ENCODE data around the gene REEP1.

Gene REEP1

DNA sequence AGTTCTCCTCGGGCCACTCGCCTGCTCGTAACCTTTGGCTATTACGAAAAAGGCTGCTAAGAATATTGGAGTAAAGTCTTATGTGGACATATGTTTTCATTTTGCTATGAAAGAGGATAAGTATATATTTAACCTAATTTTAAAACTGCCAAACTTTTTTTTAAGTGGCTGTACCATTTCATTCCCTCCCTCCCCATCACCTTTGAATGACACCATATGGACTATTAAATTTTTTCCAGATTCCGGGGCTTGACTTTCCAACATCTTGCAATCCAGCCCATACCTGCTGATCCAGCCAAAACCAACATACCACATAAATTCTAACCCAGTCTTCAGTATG lies 31.5 kb downstream of the REEP1 start:
- DNase-seq (ENCODE audit: low read depth), result no peak

DNA sequence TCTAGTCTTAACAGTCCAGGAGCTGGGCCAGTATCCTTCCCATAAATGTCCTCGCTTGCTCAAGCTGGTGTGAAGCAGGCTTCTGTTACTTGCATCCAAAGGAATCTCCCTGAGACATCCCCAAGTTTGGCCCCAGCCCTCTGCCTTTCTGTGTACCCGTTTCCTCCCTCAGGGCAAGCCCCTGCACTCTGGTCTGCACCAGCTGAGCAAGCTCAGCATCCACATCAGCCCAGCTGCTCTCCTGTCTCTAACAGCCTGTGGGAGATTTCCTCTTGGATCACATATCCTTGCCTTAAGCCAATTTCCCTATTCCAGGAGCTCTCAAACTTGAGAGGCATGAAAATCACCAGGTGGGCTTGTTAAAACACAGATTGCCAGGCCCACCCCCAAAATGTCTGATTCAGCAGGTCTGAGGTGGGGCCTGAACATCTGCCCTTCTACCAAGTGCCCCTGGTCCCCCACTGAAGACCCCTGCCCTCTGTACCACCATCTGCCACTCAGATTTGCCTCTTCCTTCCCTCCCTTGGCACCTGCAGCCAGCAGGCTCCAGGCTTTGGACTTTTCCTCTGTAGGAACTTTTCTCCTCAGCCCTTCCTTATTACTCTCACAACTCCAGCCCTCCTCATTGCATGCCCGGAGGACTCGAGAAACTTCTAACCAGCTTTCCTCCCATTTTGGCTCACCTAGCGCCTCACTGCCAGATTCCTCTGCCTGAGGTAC lies 32.1 kb downstream of the REEP1 start:
- DNase-seq (ENCODE audit: low read depth), result no peak

DNA sequence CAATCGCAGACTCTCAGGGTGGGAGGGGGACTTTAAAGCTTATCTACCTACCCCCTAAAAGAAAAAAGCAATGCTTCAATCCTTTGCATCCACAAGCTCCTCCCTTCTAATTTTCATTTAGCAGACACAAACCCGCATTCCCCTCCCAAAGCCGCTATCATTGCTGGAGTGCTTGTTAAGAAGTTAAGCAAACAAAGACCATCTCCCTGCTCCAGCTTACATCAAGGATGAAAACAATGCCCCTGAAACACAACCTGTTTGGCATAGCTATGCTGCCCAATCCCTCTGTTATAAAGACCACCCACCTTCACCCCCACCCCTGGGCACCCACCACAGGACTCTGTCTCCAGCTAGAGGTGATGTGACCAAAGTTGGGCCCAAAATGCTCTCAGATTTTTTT lies 33.0 kb downstream of the REEP1 start:
- no peak for DNase-seq (ENCODE audit: low read depth)

DNA sequence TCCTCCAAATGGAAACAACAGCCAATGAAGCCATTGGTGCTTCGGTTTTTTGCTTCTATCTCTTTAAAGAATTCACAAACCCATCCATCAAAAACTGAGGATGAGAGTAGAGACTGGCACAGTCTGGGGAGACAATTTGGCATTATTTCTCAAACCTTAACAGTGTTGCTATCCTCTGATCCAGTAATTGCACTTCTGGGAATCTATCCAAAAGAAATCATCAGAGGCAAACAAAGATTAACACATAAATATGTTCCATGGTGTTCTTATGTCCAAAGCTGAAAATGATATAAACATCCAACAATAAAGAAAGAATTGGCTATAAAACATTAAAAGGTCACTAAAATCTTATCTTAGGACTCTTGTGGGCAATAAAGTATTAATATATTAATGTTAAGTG lies 35.1 kb downstream of the REEP1 start:
- DNase-seq (ENCODE audit: low read depth), result no peak

DNA sequence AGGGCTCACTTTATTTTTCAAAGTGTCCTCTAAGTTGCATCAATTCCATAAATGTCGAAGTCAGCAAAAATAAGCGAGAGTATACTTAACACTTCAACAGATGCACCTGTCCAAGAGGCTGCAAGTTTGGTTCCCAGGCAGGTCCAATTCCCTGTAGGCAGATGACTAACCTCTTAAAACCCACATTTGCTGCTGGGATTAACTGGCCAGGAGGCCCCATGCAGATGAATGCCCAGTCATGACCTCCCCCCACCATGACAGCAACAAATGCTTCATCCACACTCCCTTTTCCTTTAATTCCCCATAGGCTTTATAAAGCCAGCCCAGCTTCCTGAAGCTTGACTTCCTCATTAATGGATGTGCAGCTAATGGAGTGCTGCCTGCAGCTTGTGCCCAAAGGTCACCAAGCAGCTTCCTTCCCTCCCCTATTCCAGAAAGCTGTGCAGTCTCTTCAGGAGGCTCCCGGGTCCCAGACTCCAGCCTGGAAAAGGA lies 35.7 kb downstream of the REEP1 start:
- no peak for DNase-seq (ENCODE audit: low read depth)

DNA sequence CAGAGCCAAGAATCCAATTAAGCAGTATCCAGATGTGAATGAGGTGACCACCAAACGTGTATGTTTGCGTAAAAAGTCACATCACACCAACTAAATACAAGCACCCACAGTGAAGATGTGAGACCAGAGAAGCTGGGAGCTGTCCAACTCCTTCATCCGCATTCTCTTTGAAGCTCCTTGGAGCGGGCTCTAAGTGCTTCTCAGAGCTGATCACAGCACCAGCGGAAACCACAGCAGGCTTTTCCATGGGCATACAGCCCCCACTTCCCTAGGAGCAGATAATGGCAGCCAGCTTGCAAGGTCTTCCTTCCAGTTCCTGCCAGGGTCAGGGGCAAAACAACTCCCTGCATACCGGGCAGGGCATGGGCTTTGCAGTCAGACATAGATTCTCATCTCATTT lies 36.4 kb downstream of the REEP1 start:
- no peak for DNase-seq (ENCODE audit: low read depth)

DNA sequence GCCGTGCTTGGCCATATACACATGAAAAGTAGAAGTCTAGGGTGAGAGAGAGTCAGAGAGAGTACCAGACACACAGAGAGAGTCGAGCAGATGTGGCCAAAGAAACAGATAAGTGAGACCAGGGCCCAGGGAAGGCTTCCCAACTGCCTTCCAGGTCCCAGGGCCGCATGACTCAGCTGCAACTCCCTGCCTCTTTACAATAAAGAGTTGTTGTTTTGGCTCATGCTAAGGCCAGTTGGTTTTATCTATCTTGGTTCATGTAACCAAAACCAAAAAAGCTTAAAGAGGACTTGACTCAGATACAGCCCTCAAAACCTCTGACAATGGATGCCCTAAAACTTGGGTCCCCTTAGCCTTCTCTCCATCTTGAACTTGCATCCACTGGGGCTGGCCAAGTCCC lies 36.9 kb downstream of the REEP1 start:
- no peak for DNase-seq (ENCODE audit: low read depth)

DNA sequence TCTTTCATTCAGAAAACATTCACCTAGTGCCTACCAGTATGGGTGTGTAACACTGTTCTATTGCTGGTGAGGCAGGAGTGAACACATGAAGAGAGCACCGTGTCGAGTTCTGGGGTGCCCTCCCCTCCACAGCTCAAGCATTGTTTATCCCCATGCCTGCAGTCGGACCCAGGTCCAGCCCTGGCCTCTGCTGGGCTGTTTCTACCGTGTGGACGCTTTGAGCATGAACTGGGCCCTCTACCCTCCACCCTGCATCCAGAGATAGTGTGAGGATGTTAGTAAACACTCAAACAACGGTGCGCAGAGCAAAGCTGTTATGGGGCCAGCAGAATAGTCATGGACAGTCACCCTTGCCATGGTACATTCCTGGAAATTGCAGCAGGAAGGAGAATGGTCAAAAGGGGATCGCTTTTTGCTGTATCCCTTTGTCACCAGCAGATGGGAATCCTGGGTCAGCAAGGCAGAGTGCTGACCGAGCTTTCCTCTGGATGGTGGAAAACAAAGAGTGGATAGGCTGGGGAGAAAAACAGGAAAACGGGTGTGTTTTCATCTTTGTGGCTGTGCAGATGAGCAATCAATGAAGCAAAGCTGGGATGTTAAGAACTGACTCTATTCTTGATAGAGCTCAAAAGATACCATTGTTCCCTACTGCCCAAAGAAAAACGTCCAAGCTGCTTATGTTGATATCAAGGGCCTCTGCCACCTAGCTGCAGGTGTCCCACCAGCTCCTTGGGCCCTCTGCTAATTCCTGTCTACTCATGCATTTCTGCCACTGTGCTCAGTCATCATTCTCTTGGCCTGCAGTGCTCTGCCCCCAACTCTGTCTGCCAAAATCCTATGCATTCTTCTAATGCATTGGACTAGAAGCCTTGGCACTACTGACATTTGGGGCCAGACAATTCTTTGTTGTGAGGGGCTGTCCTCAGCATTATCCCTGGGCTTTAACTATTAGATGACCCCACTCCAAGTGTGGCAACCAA lies 38.7 kb downstream of the REEP1 start:
- DNase-seq (ENCODE audit: low read depth), result no peak

DNA sequence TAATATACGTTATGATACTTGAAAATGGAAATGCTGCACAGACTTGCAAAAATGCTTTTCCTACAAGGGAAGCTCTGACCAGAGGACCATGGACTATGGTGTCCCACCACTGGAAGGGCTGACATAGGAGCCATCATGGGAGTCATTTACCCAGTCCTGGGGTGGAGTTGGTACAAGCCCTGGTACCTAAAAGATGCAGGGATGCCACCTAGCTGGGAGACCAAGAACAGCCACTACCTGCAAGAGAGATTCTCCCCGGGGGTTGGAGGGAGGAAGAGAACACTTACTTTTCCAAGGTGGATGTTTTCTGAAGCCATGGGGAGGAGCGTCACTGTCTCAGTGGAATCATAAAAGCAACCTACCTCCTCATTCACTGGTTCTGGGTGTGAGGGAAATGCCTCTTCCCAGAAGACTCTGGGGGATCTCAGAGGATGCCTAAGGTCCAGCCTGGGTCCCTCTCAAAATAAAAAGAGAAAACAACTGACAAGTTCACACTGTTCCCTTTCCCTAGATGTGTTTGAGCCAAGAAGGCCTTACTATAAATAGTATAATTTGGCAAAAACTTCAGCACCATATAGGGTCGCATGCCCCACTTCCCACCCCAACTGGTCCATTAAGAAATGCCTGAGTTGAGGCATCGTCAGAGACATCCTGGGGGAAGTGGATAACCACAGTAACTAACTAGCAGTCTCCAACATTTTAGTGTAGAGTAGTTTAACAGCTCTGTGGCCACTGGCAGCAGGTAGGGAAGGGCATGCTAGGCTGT lies 39.9 kb downstream of the REEP1 start:
- DNase-seq (ENCODE audit: low read depth), result no peak

DNA sequence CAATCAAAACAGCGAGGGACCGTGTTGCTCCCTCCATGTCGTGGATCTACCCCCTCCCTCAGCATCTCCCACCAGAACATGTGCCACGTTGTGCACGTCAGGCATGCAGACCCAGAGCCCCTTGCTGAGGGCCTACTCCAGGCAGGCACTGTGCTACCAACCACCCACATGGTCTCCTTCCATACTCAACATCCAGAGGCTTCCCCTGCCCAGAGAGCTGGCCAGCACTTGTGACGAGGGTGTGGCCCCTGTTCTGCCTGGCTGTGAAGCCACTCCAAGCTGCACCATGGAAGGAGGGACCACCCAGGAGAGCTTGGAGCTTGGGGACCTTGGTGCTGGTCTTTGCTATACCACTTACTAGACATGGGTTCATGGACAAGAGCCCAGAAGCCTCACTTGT lies 40.5 kb downstream of the REEP1 start:
- no peak for DNase-seq (ENCODE audit: low read depth)

DNA sequence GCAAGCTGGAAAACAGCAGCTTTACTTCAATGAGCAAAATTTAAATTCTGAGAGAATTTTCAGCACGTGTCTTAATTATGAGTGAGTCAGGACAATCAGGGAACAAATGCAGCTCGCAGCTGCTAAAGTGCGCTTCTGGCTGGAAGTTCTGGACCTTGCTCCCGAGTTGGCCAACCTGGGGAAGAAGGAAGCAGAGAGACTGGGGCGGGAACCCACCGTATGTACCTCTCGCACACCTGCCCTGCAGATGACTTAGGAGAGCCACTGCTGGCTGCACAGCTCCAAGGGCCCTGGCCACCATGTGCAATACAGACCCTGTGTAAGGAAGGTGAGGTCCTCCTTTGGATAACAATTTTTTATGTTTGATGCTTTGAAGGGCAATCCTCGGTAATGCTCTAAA lies 42.4 kb downstream of the REEP1 start:
- no peak for DNase-seq (ENCODE audit: low read depth)

DNA sequence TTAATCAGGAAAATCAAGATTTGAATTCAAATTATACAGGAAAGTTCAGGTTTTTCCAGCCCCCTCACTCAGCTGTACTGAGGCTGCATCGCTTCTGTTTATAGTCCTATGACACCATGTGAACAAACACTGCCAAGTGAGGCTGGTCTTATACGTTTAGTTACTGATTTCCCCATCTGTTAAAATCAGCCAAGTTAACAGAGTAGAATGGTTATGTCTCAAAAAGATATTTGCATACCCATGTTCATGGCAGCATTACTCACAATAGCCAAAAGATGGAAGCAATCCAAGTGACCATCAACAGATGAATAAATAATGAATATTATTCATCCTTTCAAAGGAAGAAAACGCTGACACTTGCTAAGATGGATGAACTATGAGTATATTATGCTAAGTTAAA lies 43.8 kb downstream of the REEP1 start:
- no peak for DNase-seq (ENCODE audit: low read depth)

DNA sequence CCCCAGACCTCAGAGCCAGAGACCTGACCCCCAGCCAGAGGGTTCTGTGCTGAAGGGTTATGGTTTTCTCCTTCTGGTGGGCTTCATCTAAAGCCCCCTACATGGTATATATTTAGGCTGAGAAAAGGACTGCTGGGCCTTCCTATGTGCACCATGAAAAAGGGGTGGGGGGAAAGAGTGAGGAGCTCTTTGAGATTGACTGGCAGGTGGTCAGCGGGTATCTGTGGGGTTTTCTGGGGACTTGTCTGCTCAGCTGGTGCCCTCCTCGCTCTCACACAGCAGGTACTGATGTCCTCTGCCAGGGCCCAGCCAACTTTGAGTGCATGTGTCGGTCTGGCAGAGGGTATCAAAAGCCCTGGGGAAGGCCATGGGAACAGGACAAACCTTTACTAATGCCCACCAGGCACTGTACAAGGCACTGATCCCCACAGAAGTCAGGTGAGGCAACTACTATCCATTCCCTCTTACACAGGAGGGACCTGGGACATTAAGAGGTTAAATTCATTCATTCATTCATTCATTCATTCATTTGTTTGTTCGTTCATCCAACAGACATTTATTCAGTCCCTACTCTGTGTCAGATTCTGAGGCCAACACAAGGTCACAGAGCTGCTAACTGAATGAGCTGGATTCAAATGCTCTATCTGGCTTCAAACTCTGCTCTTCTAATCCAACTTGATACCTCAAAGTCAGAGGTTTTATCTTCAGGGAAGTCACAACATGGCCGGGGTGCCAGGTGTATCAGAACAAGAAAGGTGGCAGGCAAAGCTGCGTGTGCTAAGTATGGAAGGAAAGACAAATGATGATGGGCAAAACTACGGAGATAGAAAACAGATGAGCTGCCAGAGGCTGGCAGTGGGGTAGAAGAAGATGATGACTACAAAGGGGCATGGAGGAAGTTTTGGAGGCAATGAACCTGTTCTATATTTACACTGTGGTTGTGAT lies 44.6 kb downstream of the REEP1 start:
- DNase-seq (ENCODE audit: low read depth), result no peak

DNA sequence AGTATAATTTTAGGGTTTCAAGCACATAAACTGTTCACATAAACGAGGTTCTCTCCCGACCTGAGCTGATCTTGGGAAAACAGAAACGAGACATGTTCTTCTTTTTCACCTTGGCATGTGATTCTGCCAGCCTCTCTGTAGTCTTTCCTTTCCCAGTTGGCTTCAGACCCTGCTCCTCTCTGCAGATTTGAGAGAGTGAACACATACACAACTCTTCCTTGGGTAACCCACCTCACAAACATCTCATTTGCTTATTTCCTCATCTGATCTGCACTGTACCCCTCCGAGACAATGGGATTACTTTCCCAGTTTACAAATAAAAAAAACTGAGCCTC lies 46.1 kb downstream of the REEP1 start:
- no peak for DNase-seq (ENCODE audit: low read depth)

DNA sequence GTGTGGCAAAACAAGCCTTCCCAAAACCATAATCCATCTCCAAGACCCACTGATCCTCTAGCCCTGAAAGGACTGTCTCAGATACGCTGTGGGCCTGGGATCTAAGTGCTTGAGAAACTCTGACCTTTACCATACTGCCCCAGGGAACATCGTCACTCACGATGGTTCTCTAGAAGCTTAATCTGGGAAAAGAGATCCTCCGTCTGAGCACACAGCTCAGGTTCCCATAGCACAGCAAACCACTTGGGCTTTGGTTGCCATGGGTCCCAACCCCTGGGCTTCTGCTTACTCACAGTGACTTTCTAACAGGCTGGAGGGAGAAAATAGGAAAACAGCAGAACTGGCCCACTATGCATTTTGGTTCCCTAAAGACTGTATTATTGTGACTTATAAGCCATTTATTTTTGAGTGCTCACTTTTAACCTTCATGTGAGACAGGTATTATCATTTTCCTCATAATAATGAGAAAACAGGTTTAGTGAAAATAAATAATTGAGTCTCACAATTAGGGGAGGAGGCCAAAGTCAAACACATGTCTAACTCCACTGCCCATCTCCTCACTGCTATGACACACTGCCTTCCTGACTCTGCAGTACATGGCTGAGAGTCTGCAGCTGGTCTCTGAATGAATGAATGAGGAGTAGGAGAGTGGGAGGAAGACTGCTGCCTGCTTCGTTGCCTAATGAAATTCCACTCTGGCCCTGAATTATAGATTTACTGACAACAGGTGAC lies 46.7 kb downstream of the REEP1 start:
- no peak for DNase-seq (ENCODE audit: low read depth)

DNA sequence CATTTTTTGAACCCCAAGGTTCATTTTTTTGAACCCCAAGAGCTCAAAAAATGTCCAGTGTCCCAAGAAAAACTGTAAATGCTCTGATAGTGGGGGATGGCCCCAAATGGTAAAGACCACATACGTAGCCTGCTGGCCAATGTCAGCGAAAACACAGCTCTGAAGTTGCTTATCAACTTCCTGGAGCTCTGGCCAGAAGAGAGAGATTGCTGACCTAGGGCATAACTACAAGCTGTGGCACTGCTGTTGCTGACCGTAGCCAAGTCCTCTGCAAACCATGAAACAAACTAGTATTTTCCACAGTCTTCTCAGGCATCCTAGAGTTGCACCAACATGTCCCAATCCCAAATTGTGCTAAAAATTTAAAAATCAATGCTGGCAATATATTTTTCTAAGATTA lies 50.9 kb downstream of the REEP1 start:
- DNase-seq (ENCODE audit: low read depth), result no peak

DNA sequence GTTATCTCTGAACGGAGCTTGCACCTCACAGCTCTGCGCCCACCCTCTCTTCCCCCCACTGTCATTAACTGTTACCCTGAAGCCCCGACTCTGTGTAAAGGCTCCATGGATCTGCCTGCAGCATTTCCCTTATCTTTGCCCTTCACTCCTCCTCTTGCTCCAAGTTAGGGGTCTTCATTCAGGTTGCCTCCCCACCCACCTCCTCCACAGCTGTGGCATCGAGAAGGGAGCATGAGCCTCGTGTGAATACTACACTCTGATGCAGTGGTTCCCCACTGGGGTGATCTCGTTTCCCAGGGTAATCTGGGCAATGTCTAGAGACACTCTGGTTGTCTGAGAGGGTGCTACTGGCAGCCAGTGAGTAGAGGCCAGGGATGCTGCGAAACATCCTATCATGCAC lies 51.4 kb downstream of the REEP1 start:
- DNase-seq (ENCODE audit: low read depth), result no peak

DNA sequence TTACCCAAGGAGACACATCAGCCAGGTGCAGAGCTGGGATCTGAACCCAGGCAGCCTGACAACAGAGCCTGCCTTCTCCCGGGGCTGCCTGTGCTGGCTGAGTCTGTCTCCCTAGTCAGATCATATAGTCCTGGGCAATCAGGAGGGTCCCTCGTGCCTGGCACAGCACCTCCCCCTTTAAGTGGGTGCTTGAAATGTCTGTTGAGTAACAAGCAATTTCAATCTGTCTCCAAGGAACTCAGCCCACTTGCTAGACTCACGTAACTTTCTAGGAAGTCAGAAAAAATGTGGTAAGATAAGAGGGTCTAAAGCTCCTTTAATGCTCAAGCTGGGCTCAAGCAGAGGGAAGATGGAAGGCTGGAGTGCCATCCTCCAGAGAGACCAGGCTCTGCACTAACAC lies 51.9 kb downstream of the REEP1 start:
- DNase-seq (ENCODE audit: low read depth), result no peak

DNA sequence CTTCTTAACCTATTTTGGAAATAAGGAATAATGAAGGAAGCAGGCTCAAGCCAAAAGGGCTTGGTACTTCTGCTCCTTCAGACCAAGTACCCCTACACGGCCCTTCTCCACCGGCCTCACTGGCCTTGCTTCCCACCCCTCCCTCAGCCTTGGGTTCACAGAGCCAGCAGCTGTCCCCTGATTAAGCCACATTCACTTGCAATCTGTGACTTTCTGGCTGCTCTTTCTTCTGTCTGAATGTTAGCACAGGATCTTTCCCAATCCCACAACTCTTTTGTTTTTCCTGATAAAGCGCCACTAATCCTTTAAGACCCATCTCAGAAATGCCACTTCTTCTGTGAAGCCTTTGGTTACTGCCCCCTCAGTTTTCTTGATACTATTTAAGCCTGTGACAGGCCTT lies 52.4 kb downstream of the REEP1 start:
- no peak for DNase-seq (ENCODE audit: low read depth)

DNA sequence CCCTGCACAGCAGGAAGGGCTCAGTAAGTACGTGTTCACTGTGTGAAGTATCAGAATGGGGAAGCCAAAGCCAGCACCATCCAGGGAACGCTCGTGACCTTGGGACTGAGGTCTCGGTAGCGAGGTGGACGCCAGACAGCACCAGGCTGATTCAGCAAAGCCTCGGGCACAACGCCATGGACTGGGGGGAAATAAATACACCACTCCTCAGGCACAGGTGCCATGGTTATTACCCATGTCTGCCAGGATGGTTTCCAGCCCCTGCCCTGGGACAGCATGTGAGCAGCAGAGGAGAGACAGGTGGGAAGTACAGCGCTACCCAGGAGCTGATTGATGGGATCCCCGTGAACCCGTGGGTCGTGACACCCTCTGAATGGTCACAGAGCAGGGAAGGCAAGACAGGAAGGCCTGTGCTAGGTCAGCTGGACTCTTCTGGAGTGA lies 53.0 kb downstream of the REEP1 start:
- no peak for DNase-seq (ENCODE audit: low read depth)

Data from activated T-cell treated with anti-CD3 and anti-CD28 coated beads for 24 hours (primary cell).